IMR-90 (cell line): Measurements from ENCODE around the gene GATA2. TPM values are rescaled to one million over a fixed set of nuclear protein-coding genes. Genes with fewer than 3 reads are reported as not detected.

Source experiments
- ATAC-seq: fragments of 200-7000 bp; cut with Tn5 transposase; 2 replicates; pipeline ENCODE4 v1.9.1; 2020; ENCODE audit warnings: low read depth, mild to moderate bottlenecking, moderate library complexity
- BruUV-seq: library from RNA; stranded (reverse); fragments of 400-500 nt; replicated peaks from 2 replicates; lab custom pipeline; 2021; lab: Mats Ljungman, UMichigan
- CTCF ChIA-PET: fragments of 300-600 bp; formaldehyde crosslinking; extraction: SDS; loops from one replicate; lab custom pipeline; 2021; ENCODE audit warnings: antibody characterized with exemption; lab: Yijun Ruan, JAX
- POLR2A ChIA-PET: fragments of 300-600 bp; sonication (Branson Sonifier 250); formaldehyde crosslinking; loops from one replicate; lab custom pipeline; 2022; ENCODE audit warnings: antibody characterized with exemption; ENCODE audit not compliant: unreplicated experiment; lab: Charles Lee
- DNase-seq: peaks from one replicate; pipeline ENCODE4 v3.0.0; 2013
- H2AFZ ChIP-seq: replicated peaks from 2 replicates; pipeline ENCODE3; 2013; ENCODE audit warnings: low read length, mild to moderate bottlenecking; ENCODE audit not compliant: poor library complexity
- H2AK5ac ChIP-seq: 2 replicates; pipeline ENCODE4 v1.6.1; 2013; ENCODE audit warnings: low read depth, low read length, inconsistent platforms
- H2AK9ac ChIP-seq: replicated peaks from 2 replicates; pipeline ENCODE3; 2013; ENCODE audit warnings: mild to moderate bottlenecking, low read depth, low read length, moderate library complexity; ENCODE audit not compliant: poor library complexity
- H2BK120ac ChIP-seq: 2 replicates; pipeline ENCODE4 v1.6.1; 2013; ENCODE audit warnings: low read depth, low read length, inconsistent platforms
- H2BK15ac ChIP-seq: 3 replicates; pipeline ENCODE4 v1.6.1; 2013; ENCODE audit warnings: low read depth, low read length, inconsistent platforms
- H2BK20ac ChIP-seq: 2 replicates; pipeline ENCODE4 v1.6.1; 2013; ENCODE audit warnings: low read depth, mild to moderate bottlenecking, inconsistent platforms, low read length, moderate library complexity
- H2BK5ac ChIP-seq: 2 replicates; pipeline ENCODE4 v1.6.1; 2013; ENCODE audit warnings: mild to moderate bottlenecking, low read depth, low read length, inconsistent platforms; ENCODE audit not compliant: poor library complexity, severe bottlenecking
- H3K14ac ChIP-seq: replicated peaks from 2 replicates; pipeline ENCODE4 v1.6.1; 2013; ENCODE audit warnings: low read depth, low read length, inconsistent platforms
- H3K18ac ChIP-seq: 2 replicates; pipeline ENCODE4 v1.6.1; 2013; ENCODE audit warnings: low read depth, low read length, control low read depth
- H3K23ac ChIP-seq: 2 replicates; pipeline ENCODE4 v1.6.1; 2013; ENCODE audit warnings: low read depth, low read length, inconsistent platforms
- H3K27ac ChIP-seq: 2 replicates; pipeline ENCODE4 v1.5.1; 2013; ENCODE audit warnings: mild to moderate bottlenecking, control low read depth, low read length; ENCODE audit not compliant: insufficient read depth
- H3K27me3 ChIP-seq: 2 replicates; pipeline ENCODE4 v1.6.1; 2013; ENCODE audit warnings: low read length; ENCODE audit not compliant: control insufficient read depth, insufficient read depth
- H3K36me3 ChIP-seq: 2 replicates; pipeline ENCODE4 v1.6.1; 2013; ENCODE audit warnings: low read length, mixed read lengths; ENCODE audit not compliant: control insufficient read depth, insufficient read depth
- H3K4ac ChIP-seq: 2 replicates; pipeline ENCODE4 v1.6.1; 2013; ENCODE audit warnings: low read depth, low read length, inconsistent platforms
- H3K4me1 ChIP-seq: 2 replicates; pipeline ENCODE4 v1.6.1; 2013; ENCODE audit warnings: low read length, mixed read lengths; ENCODE audit not compliant: control insufficient read depth, insufficient read depth
- H3K4me2 ChIP-seq: 2 replicates; pipeline ENCODE4 v1.6.1; 2013; ENCODE audit warnings: low read depth, mild to moderate bottlenecking, control low read depth, low read length, moderate library complexity
- H3K4me3 ChIP-seq: 2 replicates; pipeline ENCODE4 v1.5.1; 2013; ENCODE audit warnings: low read depth, mild to moderate bottlenecking, control low read depth, low read length, moderate library complexity; ENCODE audit not compliant: insufficient read depth
- H3K56ac ChIP-seq: 2 replicates; pipeline ENCODE4 v1.6.1; 2013; ENCODE audit warnings: low read length, inconsistent platforms; ENCODE audit not compliant: insufficient read depth; ENCODE audit errors: extremely low read depth
- H3K79me1 ChIP-seq, 2 experiments: 2 replicates each; pipeline ENCODE4 v1.6.1; 2013; ENCODE audit warnings: low read length in 2 of 2, inconsistent platforms in 1 of 2, low read depth in 1 of 2
- H3K9ac ChIP-seq: 2 replicates; pipeline ENCODE4 v1.6.1; 2013; ENCODE audit warnings: low read depth, low read length, control low read depth
- H3K9me1 ChIP-seq: 2 replicates; pipeline ENCODE4 v1.6.1; 2013; ENCODE audit warnings: low read length, inconsistent platforms; ENCODE audit not compliant: insufficient read depth
- H3K9me3 ChIP-seq: 2 replicates; pipeline ENCODE4 v1.6.1; 2013; ENCODE audit warnings: low read length; ENCODE audit not compliant: control insufficient read depth, insufficient read depth
- H4K20me1 ChIP-seq: 2 replicates; pipeline ENCODE4 v1.6.1; 2013; ENCODE audit warnings: low read length, inconsistent platforms; ENCODE audit not compliant: insufficient read depth
- H4K5ac ChIP-seq: 2 replicates; pipeline ENCODE4 v1.6.1; 2013; ENCODE audit warnings: mild to moderate bottlenecking, low read depth, low read length, control low read depth
- H4K8ac ChIP-seq, 2 experiments: 2 replicates each; pipeline ENCODE4 v1.6.1; 2013; ENCODE audit warnings: low read depth in 2 of 2, low read length in 2 of 2, control low read depth in 1 of 2, inconsistent platforms in 1 of 2
- H4K91ac ChIP-seq: 2 replicates; pipeline ENCODE4 v1.6.1; 2013; ENCODE audit warnings: low read depth, low read length, inconsistent platforms; ENCODE audit not compliant: insufficient read depth
- BHLHE40 ChIP-seq: fragments of 150-350 bp; IDR thresholded peaks from 2 replicates; pipeline ENCODE4 v1.6.1; 2016; ENCODE audit warnings: mild to moderate bottlenecking, low read depth, low read length
- CEBPB ChIP-seq: IDR thresholded peaks from 2 replicates; pipeline ENCODE4 v1.6.1; 2012; ENCODE audit warnings: low read depth, low read length, improper control_type of control experiment
- CHD1 ChIP-seq: IDR thresholded peaks from 2 replicates; pipeline ENCODE4 v1.6.1; 2012; ENCODE audit warnings: low read depth, low read length, improper control_type of control experiment
- FOS ChIP-seq: fragments of 150-350 bp; IDR thresholded peaks from 2 replicates; pipeline ENCODE4 v1.6.1; 2016; ENCODE audit warnings: low read depth, low read length
- MAFK ChIP-seq: IDR thresholded peaks from 2 replicates; pipeline ENCODE4 v1.6.1; 2012; ENCODE audit warnings: low read depth, low read length, improper control_type of control experiment
- MAZ ChIP-seq: IDR thresholded peaks from 2 replicates; pipeline ENCODE4 v1.6.1; 2012; ENCODE audit warnings: low read depth, mild to moderate bottlenecking, low read length, improper control_type of control experiment, moderate library complexity, borderline replicate concordance
- MXI1 ChIP-seq: IDR thresholded peaks from 2 replicates; pipeline ENCODE4 v1.6.1; 2012; ENCODE audit warnings: low read depth, mild to moderate bottlenecking, low read length, moderate library complexity, borderline replicate concordance
- NFE2L2 ChIP-seq: fragments of 150-350 bp; IDR thresholded peaks from 2 replicates; pipeline ENCODE4 v1.6.1; 2016; ENCODE audit warnings: low read depth, mild to moderate bottlenecking, low read length
- POLR2A ChIP-seq: IDR thresholded peaks from 2 replicates; pipeline ENCODE4 v1.6.1; 2012; ENCODE audit warnings: mild to moderate bottlenecking, low read depth, low read length
- RAD21 ChIP-seq: IDR thresholded peaks from 2 replicates; pipeline ENCODE4 v1.6.1; 2012; ENCODE audit warnings: low read length, improper control_type of control experiment
- RCOR1 ChIP-seq: IDR thresholded peaks from 2 replicates; pipeline ENCODE4 v1.6.1; 2012; ENCODE audit warnings: mild to moderate bottlenecking, low read length, improper control_type of control experiment; ENCODE audit not compliant: insufficient replicate concordance
- RFX5 ChIP-seq: IDR thresholded peaks from 2 replicates; pipeline ENCODE4 v1.8.0; 2012; ENCODE audit warnings: low read depth, mild to moderate bottlenecking, low read length, moderate library complexity
- SMC3 ChIP-seq: fragments of 150-350 bp; IDR thresholded peaks from 2 replicates; pipeline ENCODE4 v1.6.1; 2016; ENCODE audit warnings: low read depth, mild to moderate bottlenecking, antibody characterized with exemption, low read length, moderate library complexity
- USF2 ChIP-seq: fragments of 150-350 bp; IDR thresholded peaks from 2 replicates; pipeline ENCODE4 v1.6.1; 2017; ENCODE audit warnings: mild to moderate bottlenecking, antibody characterized with exemption, low read length, low read depth
- WGBS, 2 experiments: methylation state at CpG; one replicate each; pipeline versions ENCODE4 v1.1.5 to v1.1.7; 2013; ENCODE audit warnings: missing lambda C conversion rate in 2 of 2; ENCODE audit not compliant: insufficient read length in 1 of 2; ENCODE audit errors: extremely low coverage in 2 of 2; 5-methylcytosine and 5-hydroxymethylcytosine counted together
- dilution Hi-C: fragments of 300-500 bp; cut with HindIII; formaldehyde crosslinking; loops from one replicate; pipeline ENCODE4 v1.14.3; 2018; ENCODE audit warnings: low sequenced_read_pairs; ENCODE audit not compliant: unreplicated experiment
- in situ Hi-C: fragments of 300-500 bp; cut with MboI; formaldehyde crosslinking; loops from 3 replicates; pipeline ENCODE4 v1.14.3; 2019; ENCODE audit warnings: low sequenced_read_pairs, inconsistent platforms, mixed read lengths
- intact Hi-C: fragments of 100-400 bp; cut with micrococcal nuclease; formaldehyde crosslinking; loops from 2 replicates; pipeline ENCODE4 v1.10.0; 2022
- polyA plus RNA-seq, 3 experiments: library from polyadenylated mRNA; depleted of rRNA; stranded (reverse); fragments of >200 nt; gene quantifications; 2 replicates each; pipeline ENCODE4 v1.2.3, GENCODE V29; 2012; ENCODE audit warnings: low replicate concordance in 1 of 3
- total RNA-seq: library from RNA; depleted of rRNA; stranded (reverse); fragments of >200 nt; gene quantifications from 2 replicates; pipeline ENCODE4 v1.2.3, GENCODE V29; 2012
- TF ChIP-seq, protein P1 (sequence below): conservative IDR thresholded peaks from 2 replicates; pipeline ENCODE4 v1.5.1; 2012; ENCODE audit warnings: mild to moderate bottlenecking, low read depth, low read length, improper control_type of control experiment
- TF ChIP-seq, protein P2 (sequence below): fragments of 150-350 bp; IDR thresholded peaks from 2 replicates; pipeline ENCODE4 v1.6.1; 2016; ENCODE audit warnings: low read depth, mild to moderate bottlenecking, low read length, moderate library complexity, borderline replicate concordance

Gene GATA2
- total and polyA plus RNA-seq, 2 of the 4 experiments (the other 2 are of a cell fraction), result 2.2 to 13.5 TPM

- BruUV-seq, result no TSS peak
- Histone ChIP-seq H2BK5ac (no peak overlapping the region), H3K79me1 (no peaks in the 10 kb centered on the region), H4K20me1 (no peaks in the 10 kb centered on the region), H3K14ac (no peak overlapping the region), H3K27me3 (peaks cover 75% of the 10 kb centered on the region), H2AK9ac (no peak overlapping the region), H3K56ac (no peak overlapping the region), H3K27ac (no peak overlapping the region), H3K9me3 (peaks cover 8% of the 10 kb centered on the region), H3K4me2 (no peak overlapping the region), H3K4ac (no peak overlapping the region), H3K4me3 (no peak overlapping the region), H3K9ac (no peak overlapping the region), H3K9me1 (peaks cover 4% of the 10 kb centered on the region; the same call in 1 of the 2 replicates), H3K36me3 (no peaks in the 10 kb centered on the region), H4K91ac (no peak overlapping the region), H4K8ac (no peak overlapping the region), H4K5ac (no peak overlapping the region), H2AFZ (no peak overlapping the region), H2BK20ac (no peak overlapping the region), H2BK15ac (no peak overlapping the region), H2AK5ac (no peak overlapping the region), H3K4me1 (no peaks in the 10 kb centered on the region), H2BK120ac (no peak overlapping the region), H3K18ac (no peak overlapping the region), H3K23ac (no peak overlapping the region)
- ChIA-PET CTCF (no interaction called here), POLR2A (no interaction called here)
- ATAC-seq, result no peak
- 62% methylated on average over 8 of the region's 13 CpGs; no CpG with 5 or more reads in 1 of the 2 experiments for WGBS, 2 experiments
- dilution Hi-C loops, result no loop called here
- intact Hi-C loops, result no loop called here
- no peak for TF ChIP-seq MAFK
- no peak for TF ChIP-seq CHD1
- TF ChIP-seq CEBPB, result no peak
- TF ChIP-seq, protein P1, sequence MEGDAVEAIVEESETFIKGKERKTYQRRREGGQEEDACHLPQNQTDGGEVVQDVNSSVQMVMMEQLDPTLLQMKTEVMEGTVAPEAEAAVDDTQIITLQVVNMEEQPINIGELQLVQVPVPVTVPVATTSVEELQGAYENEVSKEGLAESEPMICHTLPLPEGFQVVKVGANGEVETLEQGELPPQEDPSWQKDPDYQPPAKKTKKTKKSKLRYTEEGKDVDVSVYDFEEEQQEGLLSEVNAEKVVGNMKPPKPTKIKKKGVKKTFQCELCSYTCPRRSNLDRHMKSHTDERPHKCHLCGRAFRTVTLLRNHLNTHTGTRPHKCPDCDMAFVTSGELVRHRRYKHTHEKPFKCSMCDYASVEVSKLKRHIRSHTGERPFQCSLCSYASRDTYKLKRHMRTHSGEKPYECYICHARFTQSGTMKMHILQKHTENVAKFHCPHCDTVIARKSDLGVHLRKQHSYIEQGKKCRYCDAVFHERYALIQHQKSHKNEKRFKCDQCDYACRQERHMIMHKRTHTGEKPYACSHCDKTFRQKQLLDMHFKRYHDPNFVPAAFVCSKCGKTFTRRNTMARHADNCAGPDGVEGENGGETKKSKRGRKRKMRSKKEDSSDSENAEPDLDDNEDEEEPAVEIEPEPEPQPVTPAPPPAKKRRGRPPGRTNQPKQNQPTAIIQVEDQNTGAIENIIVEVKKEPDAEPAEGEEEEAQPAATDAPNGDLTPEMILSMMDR, result no peak
- TF ChIP-seq, protein P2, sequence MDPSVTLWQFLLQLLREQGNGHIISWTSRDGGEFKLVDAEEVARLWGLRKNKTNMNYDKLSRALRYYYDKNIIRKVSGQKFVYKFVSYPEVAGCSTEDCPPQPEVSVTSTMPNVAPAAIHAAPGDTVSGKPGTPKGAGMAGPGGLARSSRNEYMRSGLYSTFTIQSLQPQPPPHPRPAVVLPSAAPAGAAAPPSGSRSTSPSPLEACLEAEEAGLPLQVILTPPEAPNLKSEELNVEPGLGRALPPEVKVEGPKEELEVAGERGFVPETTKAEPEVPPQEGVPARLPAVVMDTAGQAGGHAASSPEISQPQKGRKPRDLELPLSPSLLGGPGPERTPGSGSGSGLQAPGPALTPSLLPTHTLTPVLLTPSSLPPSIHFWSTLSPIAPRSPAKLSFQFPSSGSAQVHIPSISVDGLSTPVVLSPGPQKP, result no peak
- no peak for TF ChIP-seq NFE2L2
- TF ChIP-seq RFX5, result no peak
- no peak for TF ChIP-seq POLR2A
- no peak for TF ChIP-seq USF2
- TF ChIP-seq RCOR1, result no peak
- no peak for TF ChIP-seq RAD21
- TF ChIP-seq FOS, result no peak
- TF ChIP-seq BHLHE40, result no peak
- TF ChIP-seq MXI1, result no peak
- TF ChIP-seq MAZ, result no peak
- no peak for TF ChIP-seq SMC3
- no peak for DNase-seq
- in situ Hi-C loops, result no loop called here
Measured at GRCh38 chr3:128472449-128473179, 20.4 kb downstream of the GATA2 start.
